H9 (cell line): ENCODE data around the gene CACNA2D4. TPM values are rescaled to one million over a fixed set of nuclear protein-coding genes. Genes with fewer than 3 reads are reported as not detected.

Experiments used
- DNase-seq: peaks from one replicate; pipeline ENCODE4 v3.0.0-alpha.2; 2017
- H2AFZ ChIP-seq: one replicate; pipeline ENCODE4 v1.6.1; 2013; ENCODE audit warnings: mild to moderate bottlenecking, low read length, control low read depth, moderate library complexity
- H2AK5ac ChIP-seq: 2 replicates; pipeline ENCODE4 v1.6.1; 2013; ENCODE audit warnings: low read length, control low read depth, mixed read lengths; ENCODE audit not compliant: insufficient read length
- H2BK120ac ChIP-seq: one replicate; pipeline ENCODE4 v1.6.1; 2013; ENCODE audit warnings: low read depth, mild to moderate bottlenecking, low read length, control low read depth, inconsistent platforms; ENCODE audit not compliant: poor library complexity, severe bottlenecking
- H2BK12ac ChIP-seq: 2 replicates; pipeline ENCODE4 v1.6.1; 2013; ENCODE audit warnings: low read length, control low read depth, mixed read lengths, low read depth; ENCODE audit not compliant: insufficient read length
- H2BK15ac ChIP-seq: 2 replicates; pipeline ENCODE4 v1.6.1; 2013; ENCODE audit warnings: low read depth, low read length, control low read depth
- H2BK20ac ChIP-seq: one replicate; pipeline ENCODE4 v1.6.1; 2013; ENCODE audit warnings: low read depth, mild to moderate bottlenecking, low read length, control low read depth, inconsistent platforms; ENCODE audit not compliant: poor library complexity, severe bottlenecking
- H2BK5ac ChIP-seq: 2 replicates; pipeline ENCODE4 v1.6.1; 2013; ENCODE audit warnings: low read length, control low read depth, mixed read lengths; ENCODE audit not compliant: insufficient read length
- H3K14ac ChIP-seq: 2 replicates; pipeline ENCODE4 v1.6.1; 2013; ENCODE audit warnings: low read length, control low read depth; ENCODE audit not compliant: insufficient read depth
- H3K18ac ChIP-seq: 2 replicates; pipeline ENCODE4 v1.6.1; 2013; ENCODE audit warnings: low read depth, mild to moderate bottlenecking, mixed read lengths, low read length, control low read depth; ENCODE audit not compliant: insufficient read length
- H3K23ac ChIP-seq: 2 replicates; pipeline ENCODE4 v1.6.1; 2013; ENCODE audit warnings: low read length, control low read depth, mixed read lengths, low read depth; ENCODE audit not compliant: insufficient read length
- H3K23me2 ChIP-seq: 2 replicates; pipeline ENCODE4 v1.6.1; 2013; ENCODE audit warnings: low read depth, mild to moderate bottlenecking, mixed read lengths, low read length, control low read depth; ENCODE audit not compliant: insufficient read length, poor library complexity, severe bottlenecking
- H3K27ac ChIP-seq: 2 replicates; pipeline ENCODE4 v1.5.1; 2013; ENCODE audit warnings: low read length, control low read depth, mixed read lengths, low read depth; ENCODE audit not compliant: insufficient read length
- H3K27me3 ChIP-seq: 2 replicates; pipeline ENCODE4 v1.6.1; 2013; ENCODE audit warnings: low read length, control low read depth, inconsistent platforms; ENCODE audit not compliant: insufficient read depth
- H3K4ac ChIP-seq: 2 replicates; pipeline ENCODE4 v1.6.1; 2013; ENCODE audit warnings: low read depth, mild to moderate bottlenecking, control low read depth, inconsistent platforms, low read length, moderate library complexity
- H3K4me1 ChIP-seq: 2 replicates; pipeline ENCODE4 v1.6.1; 2013; ENCODE audit warnings: low read length, control low read depth, inconsistent platforms; ENCODE audit not compliant: insufficient read depth
- H3K4me2 ChIP-seq: 2 replicates; pipeline ENCODE4 v1.6.1; 2013; ENCODE audit warnings: low read length, control low read depth, mixed read lengths; ENCODE audit not compliant: insufficient read length, insufficient read depth
- H3K56ac ChIP-seq: 2 replicates; pipeline ENCODE4 v1.6.1; 2013; ENCODE audit warnings: low read depth, mild to moderate bottlenecking, mixed read lengths, low read length, control low read depth; ENCODE audit not compliant: insufficient read length
- H3K79me1 ChIP-seq: 2 replicates; pipeline ENCODE4 v1.6.1; 2013; ENCODE audit warnings: low read depth, mild to moderate bottlenecking, moderate library complexity, low read length, control low read depth, inconsistent platforms; ENCODE audit not compliant: insufficient read depth, poor library complexity, severe bottlenecking
- H3K79me2 ChIP-seq: 2 replicates; pipeline ENCODE4 v1.6.1; 2013; ENCODE audit warnings: low read length, control low read depth, inconsistent platforms; ENCODE audit not compliant: insufficient read depth
- H3K9ac ChIP-seq: 2 replicates; pipeline ENCODE4 v1.6.1; 2013; ENCODE audit warnings: low read length, control low read depth, mixed read lengths; ENCODE audit not compliant: insufficient read length; ENCODE audit errors: extremely low read depth
- H3K9me3 ChIP-seq: one replicate; pipeline ENCODE4 v1.6.1; 2013; ENCODE audit warnings: low read depth, low read length, inconsistent platforms; ENCODE audit not compliant: control insufficient read depth
- H3T11ph ChIP-seq: one replicate; pipeline ENCODE4 v1.6.1; 2013; ENCODE audit warnings: mild to moderate bottlenecking, low read length, control low read depth, inconsistent platforms
- H4K20me1 ChIP-seq: one replicate; pipeline ENCODE4 v1.6.1; 2013; ENCODE audit not compliant: control insufficient read depth, insufficient read length, insufficient read depth
- H4K5ac ChIP-seq: 2 replicates; pipeline ENCODE4 v1.6.1; 2013; ENCODE audit warnings: low read depth, mild to moderate bottlenecking, mixed read lengths, low read length, control low read depth; ENCODE audit not compliant: insufficient read length
- H4K8ac ChIP-seq: replicated peaks from 2 replicates; pipeline ENCODE4 v1.6.1; 2013; ENCODE audit warnings: low read length, control low read depth, mixed read lengths, low read depth; ENCODE audit not compliant: insufficient read length
- H4K91ac ChIP-seq: 2 replicates; pipeline ENCODE4 v1.6.1; 2013; ENCODE audit warnings: low read depth, mild to moderate bottlenecking, moderate library complexity, mixed read lengths, low read length, control low read depth; ENCODE audit not compliant: insufficient read length
- H3K27ac Mint-ChIP-seq, 3 experiments: 2 replicates in 2 of 3; 3 replicates in 1 of 3; pipeline ENCODE4 v1.8.0; 2020 to 2021; ENCODE audit warnings: mixed read lengths in 3 of 3, mild to moderate bottlenecking in 1 of 3, moderate library complexity in 1 of 3
- H3K27me3 Mint-ChIP-seq: 2 replicates; pipeline ENCODE4 v1.8.0; 2021; ENCODE audit warnings: low read depth, mild to moderate bottlenecking, moderate library complexity, mixed read lengths
- H3K36me3 Mint-ChIP-seq, 3 experiments: 2 replicates in 2 of 3; 3 replicates in 1 of 3; pipeline ENCODE4 v1.8.0; 2020 to 2021; ENCODE audit warnings: low read depth in 3 of 3, mixed read lengths in 3 of 3; ENCODE audit not compliant: insufficient read depth in 1 of 3
- H3K4me1 Mint-ChIP-seq, 2 experiments: 2 replicates each; pipeline ENCODE4 v1.8.0; 2020; ENCODE audit warnings: mixed read lengths in 2 of 2
- H3K4me3 Mint-ChIP-seq, 2 experiments: 2 replicates in 1 of 2; 3 replicates in 1 of 2; pipeline ENCODE4 v1.8.0; 2020 to 2021; ENCODE audit warnings: mild to moderate bottlenecking in 2 of 2, mixed read lengths in 2 of 2, moderate library complexity in 1 of 2
- H3K9me3 Mint-ChIP-seq, 2 experiments: 2 replicates in 1 of 2; 3 replicates in 1 of 2; pipeline ENCODE4 v1.8.0; 2020; ENCODE audit warnings: mild to moderate bottlenecking in 2 of 2, mixed read lengths in 2 of 2, moderate library complexity in 1 of 2
- CTCF ChIP-seq: fragments of 200-600 bp; sonication (generic); conservative IDR thresholded peaks from 3 replicates; pipeline ENCODE4 v1.8.0; 2021; ENCODE audit warnings: antibody characterized with exemption, mild to moderate bottlenecking
- WGBS: extraction: QIAGEN DNeasy Blood & Tissue Kit; methylation state at CpG from one replicate; pipeline ENCODE4 v1.1.7; 2013; ENCODE audit warnings: missing lambda C conversion rate, low lambda C conversion rate, mixed read lengths; ENCODE audit not compliant: insufficient read length; ENCODE audit errors: extremely low coverage; 5-methylcytosine and 5-hydroxymethylcytosine counted together
- total RNA-seq: library from RNA; stranded (reverse); gene quantifications from 2 replicates; pipeline ENCODE4 v1.2.1, GENCODE V29; 2021

Gene CACNA2D4
- total RNA-seq, 1 experiment from 2014 or later: 0.79 TPM

GRCh38 chr12:1812650-1813302 is 105.7 kb downstream of the CACNA2D4 start:
- no peak overlapping the region for H2AFZ ChIP-seq
- no peak overlapping the region for H3K27ac ChIP-seq
- no peak overlapping the region for H3K9ac ChIP-seq
- H4K20me1 ChIP-seq: no peaks in the 10 kb centered on the region
- H3K14ac ChIP-seq: no peak overlapping the region; the same call in 1 of the 2 replicates
- Mint-ChIP-seq H3K4me3 (no peak overlapping the region), H3K27ac (no peak overlapping the region), H3K27me3 (peaks cover 12% of the 10 kb centered on the region), H3K9me3 (peaks cover 4% of the 10 kb centered on the region in 2 experiments; a peak in 2 of 5 replicates), H3K36me3 (peaks cover 0 to 5% (median 3%) of the 10 kb centered on the region in 3 experiments; a peak in 2 of 7 replicates), H3K4me1 (peaks cover 0 to 4% of the 10 kb centered on the region in 2 experiments; a peak in 1 of 4 replicates)
- H3K27me3 ChIP-seq: no peaks in the 10 kb centered on the region
- no peak overlapping the region for H4K8ac ChIP-seq
- H2BK120ac ChIP-seq: no peak overlapping the region
- no peaks in the 10 kb centered on the region for H3K9me3 ChIP-seq
- H4K5ac ChIP-seq: no peak overlapping the region
- no peaks in the 10 kb centered on the region for H3K23me2 ChIP-seq
- H3K56ac ChIP-seq: no peak overlapping the region
- H2BK15ac ChIP-seq: no peak overlapping the region
- H3K4ac ChIP-seq: no peak overlapping the region
- H3K79me2 ChIP-seq: no peaks in the 10 kb centered on the region
- H2BK12ac ChIP-seq: no peak overlapping the region
- DNase-seq: no peak
- H2AK5ac ChIP-seq: no peak overlapping the region
- no peak overlapping the region for H3K18ac ChIP-seq
- no peak overlapping the region for H3T11ph ChIP-seq
- H4K91ac ChIP-seq: no peak overlapping the region
- no peak overlapping the region for H3K4me2 ChIP-seq
- H3K23ac ChIP-seq: no peak overlapping the region
- no peak for TF ChIP-seq CTCF
- no peaks in the 10 kb centered on the region for H3K4me1 ChIP-seq
- no peaks in the 10 kb centered on the region for H3K79me1 ChIP-seq
- H2BK5ac ChIP-seq: no peak overlapping the region
- WGBS: no CpG with 5 or more reads among the region's 17 CpGs
- H2BK20ac ChIP-seq: no peak overlapping the region
